ENCODE measurements around the gene CHST11.

GRCh38 chr12:104456417-104456949 lies at the start of gene CHST11:
- TF ChIP-seq POLR2A (IDR thresholded peaks at IDR 0.05; ENCODE audit: low read depth, low read length) = no peak
- no peak for TF ChIP-seq POLR2AphosphoS5 (IDR thresholded peaks at IDR 0.05; ENCODE audit: low read depth, low read length)
- 0 out of 2 replicates have a peak, but pooled peaks have one; percentile 22 for TF ChIP-seq SPI1 (IDR thresholded peaks at IDR 0.05; ENCODE audit: low read depth, low read length)
